A673 (cell line): Measurements from ENCODE around the gene FKTN. TPM values are rescaled to one million over a fixed set of nuclear protein-coding genes. Genes with fewer than 3 reads are reported as not detected.

Experiments
- BruUV-seq: library from RNA; stranded (reverse); fragments of 400-500 nt; replicated peaks from 2 replicates; lab custom pipeline; 2021; lab: Mats Ljungman, UMichigan
- CTCF ChIA-PET: fragments of 300-600 bp; sonication (Branson Sonifier 250); formaldehyde crosslinking; loops from one replicate; lab custom pipeline; 2022; ENCODE audit warnings: antibody characterized with exemption; lab: Charles Lee
- POLR2A ChIA-PET: fragments of 300-600 bp; sonication (Branson Sonifier 250); formaldehyde crosslinking; loops from one replicate; lab custom pipeline; 2022; ENCODE audit warnings: antibody characterized with exemption; ENCODE audit not compliant: low non-redundant PET; lab: Charles Lee
- DNase-seq: peaks from one replicate; pipeline ENCODE4 v3.0.0-alpha.2; 2015; ENCODE audit warnings: low spot score
- H3K27ac ChIP-seq: fragments of 200-600 bp; sonication (generic); 2 replicates; pipeline ENCODE4 v1.5.1; 2016; ENCODE audit warnings: mixed run types, low read depth, mild to moderate bottlenecking, mixed read lengths, antibody characterized with exemption, low read length; ENCODE audit not compliant: poor library complexity, severe bottlenecking
- H3K27me3 ChIP-seq: fragments of 200-600 bp; sonication (generic); replicated peaks from 2 replicates; pipeline ENCODE4 v1.6.1; 2017; ENCODE audit warnings: mixed run types, low read depth, mild to moderate bottlenecking, mixed read lengths, antibody characterized with exemption, low read length; ENCODE audit not compliant: insufficient read depth, poor library complexity
- H3K36me3 ChIP-seq: fragments of 200-600 bp; sonication (generic); 2 replicates; pipeline ENCODE4 v1.6.1; 2016; ENCODE audit warnings: mixed run types, mild to moderate bottlenecking, mixed read lengths, antibody characterized with exemption, low read length; ENCODE audit not compliant: insufficient read depth, poor library complexity, severe bottlenecking
- H3K4me1 ChIP-seq: fragments of 200-600 bp; sonication (generic); 2 replicates; pipeline ENCODE4 v1.6.1; 2017; ENCODE audit warnings: mixed run types, mild to moderate bottlenecking, mixed read lengths, antibody characterized with exemption, low read length; ENCODE audit not compliant: insufficient read depth, poor library complexity, severe bottlenecking
- H3K4me3 ChIP-seq: fragments of 200-600 bp; sonication (generic); 2 replicates; pipeline ENCODE4 v1.5.1; 2016; ENCODE audit warnings: low read depth, mixed run types, mild to moderate bottlenecking, mixed read lengths, low read length; ENCODE audit not compliant: poor library complexity, severe bottlenecking
- H3K9me3 ChIP-seq: fragments of 200-600 bp; sonication (generic); 2 replicates; pipeline ENCODE4 v1.6.1; 2016; ENCODE audit warnings: mixed run types, low read depth, mild to moderate bottlenecking, mixed read lengths, antibody characterized with exemption, low read length; ENCODE audit not compliant: poor library complexity, severe bottlenecking
- CTCF ChIP-seq: fragments of 300-800, 200-600 bp; sonication (generic); conservative IDR thresholded peaks from 2 replicates; pipeline ENCODE4 v1.5.1; 2017; ENCODE audit warnings: low read depth, mild to moderate bottlenecking, antibody characterized with exemption, low read length, moderate library complexity, mixed read lengths
- EZH2 ChIP-seq: fragments of 200-600 bp; sonication (generic); IDR thresholded peaks from 2 replicates; pipeline ENCODE4 v1.6.1; 2017; ENCODE audit warnings: borderline replicate concordance, low read depth, mild to moderate bottlenecking, mixed read lengths, antibody characterized with exemption, low read length; ENCODE audit not compliant: poor library complexity, severe bottlenecking
- intact Hi-C: fragments of 100-400 bp; cut with micrococcal nuclease; formaldehyde crosslinking; loops from one replicate; pipeline ENCODE4 v1.10.0; 2022; ENCODE audit not compliant: unreplicated experiment
- total RNA-seq: library from RNA; stranded (reverse); gene quantifications from 2 replicates; pipeline ENCODE4 v1.2.3, GENCODE V29; 2021

The FKTN gene
- total RNA-seq, 1 experiment from 2014 or later = 15.4 TPM

- H3K4me1 ChIP-seq = no peaks in the 10 kb centered on the region
- H3K36me3 ChIP-seq = no peaks in the 10 kb centered on the region
- no TSS peak for BruUV-seq
- no peak for TF ChIP-seq EZH2
- no peak for TF ChIP-seq CTCF
- H3K9me3 ChIP-seq = no peaks in the 10 kb centered on the region
- no peak overlapping the region for H3K4me3 ChIP-seq
- H3K27ac ChIP-seq = no peak overlapping the region
- POLR2A ChIA-PET = no interaction called here
- intact Hi-C loops = no loop called here
- H3K27me3 ChIP-seq = peaks cover 19% of the 10 kb centered on the region
- no peak for DNase-seq
- CTCF ChIA-PET = no interaction called here
Observed at GRCh38 chr9:105651806-105652205, 93.9 kb downstream of the FKTN start.

- peak; percentile 15 for DNase-seq
- Histone ChIP-seq H3K27me3 (peaks cover 29% of the 10 kb centered on the region), H3K4me1 (no peaks in the 10 kb centered on the region), H3K4me3 (peak overlapping the region; percentile 42), H3K27ac (no peak overlapping the region), H3K36me3 (no peaks in the 10 kb centered on the region), H3K9me3 (no peaks in the 10 kb centered on the region)
- intact Hi-C loops = no loop called here
- POLR2A ChIA-PET = no interaction called here
- TF ChIP-seq CTCF = 0 out of 2 replicates have a peak, but pooled peaks have one; percentile 27
- peak; percentile 74 for TF ChIP-seq EZH2
- BruUV-seq = no TSS peak
- CTCF ChIA-PET = interaction anchor here (0.6 kb wide), 1 partner anchor 529 kb away, joined by 3 read pairs; no protein-coding TSS in a partner anchor
Observed at GRCh38 chr9:105656131-105656921, 98.4 kb downstream of the FKTN start.

- no peaks in the 10 kb centered on the region for H3K36me3 ChIP-seq
- intact Hi-C loops = no loop called here
- H3K27ac ChIP-seq = no peak overlapping the region
- no peaks in the 10 kb centered on the region for H3K4me1 ChIP-seq
- ChIA-PET CTCF (no interaction called here), POLR2A (no interaction called here)
- no peak overlapping the region for H3K4me3 ChIP-seq
- peaks cover 29% of the 10 kb centered on the region for H3K27me3 ChIP-seq
- no peaks in the 10 kb centered on the region for H3K9me3 ChIP-seq
- no TSS peak for BruUV-seq
- no peak for DNase-seq
- TF ChIP-seq EZH2 (no peak), CTCF (no peak)
Observed at GRCh38 chr9:105658351-105658750, 100.4 kb downstream of the FKTN start.
